ENCODE measurements around the gene EXOC7. TPM values are rescaled to one million over a fixed set of nuclear protein-coding genes. Genes with fewer than 3 reads are reported as not detected.

EXOC7 gene, protein sequence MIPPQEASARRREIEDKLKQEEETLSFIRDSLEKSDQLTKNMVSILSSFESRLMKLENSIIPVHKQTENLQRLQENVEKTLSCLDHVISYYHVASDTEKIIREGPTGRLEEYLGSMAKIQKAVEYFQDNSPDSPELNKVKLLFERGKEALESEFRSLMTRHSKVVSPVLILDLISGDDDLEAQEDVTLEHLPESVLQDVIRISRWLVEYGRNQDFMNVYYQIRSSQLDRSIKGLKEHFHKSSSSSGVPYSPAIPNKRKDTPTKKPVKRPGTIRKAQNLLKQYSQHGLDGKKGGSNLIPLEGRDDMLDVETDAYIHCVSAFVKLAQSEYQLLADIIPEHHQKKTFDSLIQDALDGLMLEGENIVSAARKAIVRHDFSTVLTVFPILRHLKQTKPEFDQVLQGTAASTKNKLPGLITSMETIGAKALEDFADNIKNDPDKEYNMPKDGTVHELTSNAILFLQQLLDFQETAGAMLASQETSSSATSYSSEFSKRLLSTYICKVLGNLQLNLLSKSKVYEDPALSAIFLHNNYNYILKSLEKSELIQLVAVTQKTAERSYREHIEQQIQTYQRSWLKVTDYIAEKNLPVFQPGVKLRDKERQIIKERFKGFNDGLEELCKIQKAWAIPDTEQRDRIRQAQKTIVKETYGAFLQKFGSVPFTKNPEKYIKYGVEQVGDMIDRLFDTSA
- total RNA-seq, result 80.1 and 88.9 TPM in 2 replicates

DNA sequence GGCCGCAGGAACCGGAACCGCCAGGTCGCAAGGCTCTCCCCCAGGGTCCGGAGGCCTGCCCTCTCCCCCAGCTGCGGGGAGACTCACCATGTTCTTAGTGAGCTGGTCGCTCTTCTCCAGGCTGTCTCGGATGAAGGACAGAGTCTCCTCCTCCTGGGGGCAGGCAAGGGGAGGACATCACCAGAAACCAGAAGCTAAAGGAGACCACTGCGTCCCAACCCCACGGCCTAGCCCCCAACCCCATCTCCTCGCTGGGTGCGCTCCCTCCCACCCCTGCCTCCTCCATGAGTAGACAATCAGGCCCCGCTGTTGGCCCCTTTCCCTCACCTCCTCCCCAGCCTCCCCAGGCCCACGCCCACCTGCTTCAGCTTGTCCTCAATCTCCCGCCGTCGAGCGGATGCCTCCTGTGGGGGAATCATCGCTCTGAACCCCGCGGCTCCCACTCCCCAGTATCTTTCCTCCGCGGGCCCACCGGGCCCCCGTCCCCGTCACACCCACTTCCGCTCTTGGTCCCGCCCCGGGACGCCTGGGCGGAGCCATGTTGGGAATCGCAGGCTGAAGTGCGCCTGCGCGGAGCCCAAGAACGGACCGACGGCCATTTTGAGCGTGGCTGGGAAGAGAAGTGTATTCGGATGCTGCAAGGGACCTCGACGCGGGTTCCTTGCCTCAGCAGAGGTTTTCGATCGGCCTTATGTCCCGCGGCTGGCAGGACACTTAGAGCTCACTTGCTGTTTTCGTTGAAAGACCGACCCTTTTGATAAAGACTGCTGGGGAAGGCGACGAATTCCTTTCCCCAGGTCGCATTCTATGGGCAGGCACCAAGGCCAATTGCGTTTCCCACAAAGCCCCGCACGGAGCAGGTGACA, at the start of gene EXOC7:
TSS of gene EXOC7 (minus strand) at position 514 of the 866 bp plus-strand sequence. CDS start at position 419, 95 bp downstream.
- H3K4me3 ChIP-seq (ENCODE audit: low read depth, low read length), result peak within 1 kb of the TSS; percentile 88
- TF ChIP-seq, protein P1, sequence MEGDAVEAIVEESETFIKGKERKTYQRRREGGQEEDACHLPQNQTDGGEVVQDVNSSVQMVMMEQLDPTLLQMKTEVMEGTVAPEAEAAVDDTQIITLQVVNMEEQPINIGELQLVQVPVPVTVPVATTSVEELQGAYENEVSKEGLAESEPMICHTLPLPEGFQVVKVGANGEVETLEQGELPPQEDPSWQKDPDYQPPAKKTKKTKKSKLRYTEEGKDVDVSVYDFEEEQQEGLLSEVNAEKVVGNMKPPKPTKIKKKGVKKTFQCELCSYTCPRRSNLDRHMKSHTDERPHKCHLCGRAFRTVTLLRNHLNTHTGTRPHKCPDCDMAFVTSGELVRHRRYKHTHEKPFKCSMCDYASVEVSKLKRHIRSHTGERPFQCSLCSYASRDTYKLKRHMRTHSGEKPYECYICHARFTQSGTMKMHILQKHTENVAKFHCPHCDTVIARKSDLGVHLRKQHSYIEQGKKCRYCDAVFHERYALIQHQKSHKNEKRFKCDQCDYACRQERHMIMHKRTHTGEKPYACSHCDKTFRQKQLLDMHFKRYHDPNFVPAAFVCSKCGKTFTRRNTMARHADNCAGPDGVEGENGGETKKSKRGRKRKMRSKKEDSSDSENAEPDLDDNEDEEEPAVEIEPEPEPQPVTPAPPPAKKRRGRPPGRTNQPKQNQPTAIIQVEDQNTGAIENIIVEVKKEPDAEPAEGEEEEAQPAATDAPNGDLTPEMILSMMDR (IDR thresholded peaks at IDR 0.05; ENCODE audit: insufficient read depth, low read length, poor library complexity, severe bottlenecking), result peak; percentile 8
- no peaks in the 10 kb centered on the region for H3K27me3 ChIP-seq (ENCODE audit: control insufficient read depth, insufficient read depth, low read length)
- H3K36me3 ChIP-seq (ENCODE audit: control insufficient read depth, insufficient read depth, low read length), result no peaks in the 10 kb centered on the region
- peak; percentile 53 for DNase-seq (ENCODE audit: low read depth)

DNA sequence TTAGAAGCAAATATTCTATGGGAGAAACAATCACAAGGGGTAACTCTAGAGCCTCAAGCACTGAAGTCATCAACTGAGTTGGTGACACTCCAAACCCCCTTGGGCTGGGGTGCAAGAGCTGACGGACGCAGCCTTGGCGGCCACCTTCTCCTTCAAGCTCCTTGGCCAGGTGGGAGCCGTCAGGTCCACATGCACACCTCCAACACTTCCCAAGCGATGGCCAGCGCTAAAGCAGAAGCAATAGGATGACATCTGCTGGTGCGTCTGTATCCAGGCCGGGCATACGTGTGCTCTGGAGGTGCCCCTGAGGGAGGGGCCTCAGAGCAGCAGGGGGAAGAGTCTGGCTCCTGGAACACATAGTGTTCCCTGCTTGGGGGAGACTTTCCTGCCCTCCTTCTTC, 49.6 kb upstream of the EXOC7 start:
- TF ChIP-seq, protein P1 (IDR thresholded peaks at IDR 0.05; ENCODE audit: insufficient read depth, low read length, poor library complexity, severe bottlenecking), result no peak
- no peak for DNase-seq (ENCODE audit: low read depth)
- Histone ChIP-seq H3K4me3 (ENCODE audit: low read depth, low read length) (no peak overlapping the region), H3K27me3 (ENCODE audit: control insufficient read depth, insufficient read depth, low read length) (no peaks in the 10 kb centered on the region), H3K36me3 (ENCODE audit: control insufficient read depth, insufficient read depth, low read length) (no peaks in the 10 kb centered on the region)

DNA sequence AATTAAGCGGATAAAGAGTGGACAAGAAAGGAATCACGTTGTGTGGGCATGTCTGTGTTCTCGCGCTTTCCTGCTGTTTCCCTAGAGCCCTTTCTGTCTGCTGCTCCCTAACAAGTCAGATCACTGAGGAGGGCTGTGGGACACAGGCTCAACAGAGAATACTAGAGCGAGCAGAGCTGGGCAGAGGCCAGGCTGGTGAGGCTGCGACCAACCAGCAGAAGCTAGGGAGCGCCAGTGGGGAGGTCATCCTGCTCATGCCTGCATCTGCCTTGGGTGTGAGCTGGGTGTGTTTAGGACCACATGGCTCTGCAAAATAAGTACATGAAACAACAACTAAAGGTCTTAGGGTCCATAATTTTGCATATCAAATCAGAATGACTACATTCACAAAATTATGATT, 49.0 kb upstream of the EXOC7 start:
- no peak for DNase-seq (ENCODE audit: low read depth)
- Histone ChIP-seq H3K36me3 (ENCODE audit: control insufficient read depth, insufficient read depth, low read length) (no peaks in the 10 kb centered on the region), H3K27me3 (ENCODE audit: control insufficient read depth, insufficient read depth, low read length) (no peaks in the 10 kb centered on the region), H3K4me3 (ENCODE audit: low read depth, low read length) (no peak overlapping the region)
- TF ChIP-seq, protein P1 (IDR thresholded peaks at IDR 0.05; ENCODE audit: insufficient read depth, low read length, poor library complexity, severe bottlenecking), result no peak

DNA sequence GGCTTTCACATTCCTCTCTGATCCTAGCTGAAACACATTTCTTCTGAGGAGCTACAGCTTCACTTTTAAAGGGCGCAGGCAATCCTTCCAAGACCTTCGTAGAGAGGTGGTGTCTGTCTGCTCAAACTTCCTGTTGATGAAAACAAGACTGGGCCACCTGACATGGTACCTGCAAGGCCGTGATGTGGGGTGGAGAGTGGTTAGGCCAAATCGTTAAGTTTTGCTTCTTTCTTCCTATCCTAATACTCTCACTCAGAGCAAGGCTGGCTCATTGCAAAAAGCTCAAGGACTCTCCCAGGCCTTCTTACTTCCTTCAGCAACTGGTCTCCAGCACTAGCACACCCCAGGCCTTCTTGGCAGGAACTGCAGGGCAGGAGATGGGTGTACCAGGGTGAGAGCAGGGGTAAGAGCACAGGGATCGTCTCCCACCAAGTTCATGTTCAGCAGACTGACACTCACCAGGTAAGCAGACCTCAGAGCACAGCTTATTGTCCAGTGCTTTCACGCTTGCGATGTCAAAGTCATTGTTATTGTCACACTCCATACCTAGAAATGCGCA, 48.4 kb upstream of the EXOC7 start:
- Histone ChIP-seq H3K36me3 (ENCODE audit: control insufficient read depth, insufficient read depth, low read length) (no peaks in the 10 kb centered on the region), H3K27me3 (ENCODE audit: control insufficient read depth, insufficient read depth, low read length) (no peaks in the 10 kb centered on the region), H3K4me3 (ENCODE audit: low read depth, low read length) (no peak overlapping the region)
- TF ChIP-seq, protein P1 (IDR thresholded peaks at IDR 0.05; ENCODE audit: insufficient read depth, low read length, poor library complexity, severe bottlenecking), result no peak
- DNase-seq (ENCODE audit: low read depth), result no peak

DNA sequence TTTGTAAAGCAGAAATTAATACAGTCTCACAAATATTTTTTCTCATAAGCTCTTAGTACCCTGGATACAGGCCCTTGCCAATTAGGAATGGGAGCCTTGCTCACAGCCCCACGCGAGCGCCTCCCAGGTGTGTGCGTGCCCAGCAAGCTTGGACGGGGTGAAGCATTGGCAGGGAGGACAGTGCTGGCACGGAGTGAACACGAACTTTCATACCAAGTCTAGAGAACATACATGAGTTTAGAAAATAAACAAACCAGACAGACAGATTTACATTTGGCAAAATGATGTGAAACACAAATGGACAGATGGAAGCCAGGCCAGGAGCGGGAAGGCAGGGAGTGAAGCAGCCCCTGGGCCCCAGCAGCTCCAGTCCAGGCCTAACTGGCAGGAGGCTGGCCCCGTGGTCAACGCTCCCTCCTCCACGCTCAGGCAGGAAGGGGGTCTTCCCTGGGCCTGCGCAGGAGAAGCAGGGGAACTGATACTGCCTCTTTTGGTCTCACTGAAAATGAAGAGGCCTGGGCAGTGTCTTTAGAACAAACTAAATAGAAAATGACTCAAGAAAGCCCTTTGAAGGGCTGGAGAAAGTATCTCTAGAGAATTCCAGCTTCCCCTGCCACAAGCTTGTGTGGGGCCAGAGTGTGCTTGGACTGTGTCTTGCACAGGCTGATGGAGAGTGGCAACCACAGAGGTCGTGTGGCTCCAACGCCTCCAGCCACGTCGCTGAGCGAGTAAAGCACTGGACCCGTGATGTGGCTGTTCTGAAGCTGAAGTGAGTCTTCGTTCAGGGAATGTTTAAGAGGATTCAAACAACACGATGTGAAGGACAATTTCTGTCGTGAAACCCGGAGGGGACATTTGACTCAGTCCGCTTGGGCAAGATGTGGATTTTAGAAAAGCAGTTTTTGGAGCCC, 47.4 kb upstream of the EXOC7 start:
- Histone ChIP-seq H3K4me3 (ENCODE audit: low read depth, low read length) (no peak overlapping the region), H3K36me3 (ENCODE audit: control insufficient read depth, insufficient read depth, low read length) (no peaks in the 10 kb centered on the region), H3K27me3 (ENCODE audit: control insufficient read depth, insufficient read depth, low read length) (no peaks in the 10 kb centered on the region)
- TF ChIP-seq, protein P1 (IDR thresholded peaks at IDR 0.05; ENCODE audit: insufficient read depth, low read length, poor library complexity, severe bottlenecking), result no peak
- DNase-seq (ENCODE audit: low read depth), result no peak
